GM13977 (cell line): ENCODE data around the gene BSN.

Source experiments
- DNase-seq: peaks from one replicate; pipeline ENCODE4 v3.0.0; 2012; ENCODE audit warnings: low spot score
- CTCF ChIP-seq: IDR thresholded peaks from 2 replicates; pipeline ENCODE4 v1.5.1; 2012; ENCODE audit warnings: mild to moderate bottlenecking, control low read depth; ENCODE audit not compliant: insufficient read depth; ENCODE audit errors: extremely low read depth, missing control alignments
- in situ Hi-C: fragments of 300-500 bp; cut with MboI; formaldehyde crosslinking; loops from one replicate; pipeline ENCODE4 v1.12.0; 2022; ENCODE audit warnings: low sequenced_read_pairs, low pct_unique_long_range_greater_than_20kb, mixed read lengths, inconsistent platforms; ENCODE audit not compliant: unreplicated experiment

BSN gene

GRCh38 chr3:49629866-49630265 lies 75.6 kb downstream of the BSN start:
- DNase-seq, result no peak
- no peak for TF ChIP-seq CTCF
- in situ Hi-C loops, result no loop called here

GRCh38 chr3:49630784-49631183 lies 76.5 kb downstream of the BSN start:
- no peak for DNase-seq
- in situ Hi-C loops, result no loop called here
- TF ChIP-seq CTCF, result no peak

- TF ChIP-seq CTCF, result no peak
- DNase-seq, result no peak
- in situ Hi-C loops, result no loop called here
Measured at GRCh38 chr3:49634736-49635135, 80.5 kb downstream of the BSN start.

- TF ChIP-seq CTCF, result no peak
- no peak for DNase-seq
- in situ Hi-C loops, result no loop called here
Measured at GRCh38 chr3:49636883-49637609, 82.8 kb downstream of the BSN start.

GRCh38 chr3:49638445-49638844 lies 84.2 kb downstream of the BSN start:
- in situ Hi-C loops, result no loop called here
- no peak for TF ChIP-seq CTCF
- no peak for DNase-seq

- TF ChIP-seq CTCF, result no peak
- no peak for DNase-seq
- in situ Hi-C loops, result no loop called here
Measured at GRCh38 chr3:49639551-49639950, 85.3 kb downstream of the BSN start.

- DNase-seq, result no peak
- in situ Hi-C loops, result no loop called here
- TF ChIP-seq CTCF, result no peak
Measured at GRCh38 chr3:49641292-49641691, 87.0 kb downstream of the BSN start.
